Hematopoietic multipotent progenitor cell treated with erythropoietin and hydrocortisone succinate and interleukin-3 and kit ligand, for 6 days (in vitro differentiated cells): Measurements from ENCODE around the gene SLC8A1.

Experiments used
- DNase-seq: peaks from one replicate; pipeline ENCODE4 v3.0.0-alpha.2; 2015

The SLC8A1 gene

DNA sequence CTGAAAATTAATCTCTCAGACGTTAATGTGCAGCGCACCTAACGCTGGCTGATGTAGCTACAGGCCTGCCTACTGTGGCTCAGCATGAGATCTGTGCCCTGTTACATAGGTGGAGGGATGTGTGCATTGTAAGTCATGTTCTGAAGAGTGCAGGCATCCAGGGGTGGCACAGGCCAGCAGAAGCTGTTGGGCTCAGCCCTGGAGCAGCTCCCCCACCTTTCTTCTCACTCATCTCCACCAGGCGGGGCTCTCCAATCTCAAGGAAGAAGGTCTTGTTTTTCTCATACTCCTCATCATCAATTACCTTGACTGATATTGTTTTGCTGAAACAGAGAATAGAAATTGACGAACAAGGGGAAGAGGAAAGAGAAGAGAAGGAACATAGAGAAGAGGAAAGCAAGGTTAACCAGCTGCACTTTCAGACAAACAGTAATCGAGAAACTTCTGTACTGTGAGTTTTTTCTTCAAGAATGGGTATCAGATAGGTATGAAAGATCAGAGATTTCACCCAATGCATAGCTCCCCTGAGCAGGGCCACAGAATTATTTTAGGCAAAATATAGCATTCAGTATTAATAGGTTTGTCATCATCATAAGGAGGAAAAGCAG lies 273.6 kb downstream of the SLC8A1 start:
- no peak for DNase-seq

- no peak for DNase-seq
These were observed 274.5 kb downstream of the SLC8A1 start for GRCh38 chr2:40177366-40177765.

GRCh38 chr2:40173276-40173675 lies 278.6 kb downstream of the SLC8A1 start:
- no peak for DNase-seq

DNA sequence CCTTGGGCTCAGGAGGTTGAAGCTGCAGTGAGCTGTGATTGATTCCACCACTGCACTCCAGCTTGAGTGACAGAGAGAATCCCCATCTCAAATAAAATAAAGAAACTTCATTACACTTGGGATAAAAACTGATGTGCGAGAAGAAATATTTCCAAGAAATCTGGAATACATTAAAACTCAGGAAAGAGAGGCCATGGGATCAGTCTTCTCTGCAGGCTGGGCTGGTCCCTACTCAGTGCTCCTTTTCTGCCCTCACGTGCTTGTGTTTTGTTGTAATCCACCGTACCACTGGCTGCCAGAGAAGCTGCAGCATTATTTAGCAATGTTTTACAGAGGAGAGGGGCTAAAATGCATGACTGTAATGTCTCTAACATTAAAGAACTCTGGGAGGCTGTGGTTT lies 282.0 kb downstream of the SLC8A1 start:
- no peak for DNase-seq

- no peak for DNase-seq
These were observed 282.5 kb downstream of the SLC8A1 start for GRCh38 chr2:40169430-40169829.

DNA sequence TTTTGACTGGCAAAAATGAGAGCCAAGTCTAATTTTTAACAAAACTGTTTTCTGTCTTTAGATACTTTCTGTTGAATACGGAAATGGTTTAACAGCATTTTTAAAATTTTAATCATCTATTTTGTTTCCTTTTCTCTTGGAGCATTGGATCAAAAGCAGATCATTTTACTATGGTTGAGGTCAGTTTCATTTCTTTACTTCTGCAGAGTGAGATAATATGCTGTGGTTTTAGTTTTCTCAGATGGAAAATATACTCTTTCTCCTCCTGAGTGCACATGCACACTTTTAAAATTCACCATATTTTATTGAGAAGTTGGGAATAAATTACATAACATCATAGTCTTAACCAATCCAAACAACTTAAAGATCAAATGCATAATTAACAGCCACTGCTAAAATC lies 283.3 kb downstream of the SLC8A1 start:
- DNase-seq: no peak

- no peak for DNase-seq
These were observed 283.9 kb downstream of the SLC8A1 start for GRCh38 chr2:40168032-40168431.

GRCh38 chr2:40166006-40166405 lies 285.9 kb downstream of the SLC8A1 start:
- DNase-seq: no peak

GRCh38 chr2:40165509-40165844 lies 286.4 kb downstream of the SLC8A1 start:
- DNase-seq: no peak

- no peak for DNase-seq
These were observed 287.0 kb downstream of the SLC8A1 start for GRCh38 chr2:40164736-40165508.

GRCh38 chr2:40161986-40162385 lies 289.9 kb downstream of the SLC8A1 start:
- no peak for DNase-seq

- no peak for DNase-seq
These were observed 291.1 kb downstream of the SLC8A1 start for GRCh38 chr2:40160751-40161218.

- no peak for DNase-seq
These were observed 292.6 kb downstream of the SLC8A1 start for GRCh38 chr2:40159333-40159732.

DNA sequence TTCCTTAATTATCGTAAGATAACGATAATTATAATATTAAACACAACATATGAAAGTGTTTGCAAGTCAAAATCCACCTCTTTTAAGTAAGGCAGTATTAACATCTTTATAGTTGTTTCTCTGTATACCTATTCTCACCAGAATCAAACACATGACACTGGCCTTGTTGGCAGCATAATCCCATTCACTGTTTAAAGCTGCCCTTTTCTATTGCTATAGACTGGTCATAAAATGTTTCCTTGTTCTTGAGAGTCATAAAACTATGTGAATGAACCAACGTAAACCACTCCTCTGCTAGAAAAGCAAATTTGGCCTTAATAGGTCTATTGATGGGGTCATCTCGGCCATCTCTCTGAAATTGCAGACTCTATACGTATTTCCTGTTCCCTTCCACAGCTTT lies 293.1 kb downstream of the SLC8A1 start:
- DNase-seq: no peak

DNA sequence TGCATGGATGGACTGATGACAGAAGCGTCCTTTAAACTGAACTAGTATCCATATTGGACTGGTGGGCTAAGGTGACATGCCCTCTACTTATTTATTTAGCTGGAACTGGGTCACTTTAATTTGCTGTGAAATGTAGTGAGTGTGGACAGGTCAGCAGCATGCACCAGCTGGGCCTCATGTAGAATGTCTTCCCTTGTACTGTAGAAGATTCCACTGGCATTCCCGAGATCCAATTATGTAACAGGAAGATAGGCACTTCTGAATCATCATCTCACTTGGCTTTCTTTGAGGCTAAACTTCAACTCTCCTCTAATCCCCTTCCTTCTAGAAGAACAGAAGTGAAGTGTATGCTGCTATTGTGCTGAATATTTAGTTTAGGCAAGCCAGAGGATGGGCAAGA lies 296.2 kb downstream of the SLC8A1 start:
- DNase-seq: no peak

- no peak for DNase-seq
These were observed 301.6 kb downstream of the SLC8A1 start for GRCh38 chr2:40150266-40150665.

DNA sequence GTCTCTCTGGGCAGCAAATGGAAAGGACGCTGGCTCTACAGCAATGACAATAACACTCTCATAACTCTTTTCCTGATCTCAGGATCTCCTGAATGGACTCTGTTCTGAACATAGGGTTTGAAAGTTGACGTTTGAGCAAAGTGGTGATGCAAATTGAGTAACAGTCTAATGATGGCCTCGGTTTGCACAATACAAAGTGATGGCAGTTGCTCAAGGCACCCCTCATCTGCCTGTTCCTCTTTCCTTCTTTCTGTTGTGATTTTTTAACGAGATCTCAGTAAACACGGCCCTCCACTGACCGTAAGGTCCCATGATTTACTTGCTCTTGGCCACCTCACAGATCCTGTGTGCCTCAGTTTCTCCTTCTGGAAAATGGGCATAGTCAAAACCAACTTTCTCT lies 303.6 kb downstream of the SLC8A1 start:
- no peak for DNase-seq

DNA sequence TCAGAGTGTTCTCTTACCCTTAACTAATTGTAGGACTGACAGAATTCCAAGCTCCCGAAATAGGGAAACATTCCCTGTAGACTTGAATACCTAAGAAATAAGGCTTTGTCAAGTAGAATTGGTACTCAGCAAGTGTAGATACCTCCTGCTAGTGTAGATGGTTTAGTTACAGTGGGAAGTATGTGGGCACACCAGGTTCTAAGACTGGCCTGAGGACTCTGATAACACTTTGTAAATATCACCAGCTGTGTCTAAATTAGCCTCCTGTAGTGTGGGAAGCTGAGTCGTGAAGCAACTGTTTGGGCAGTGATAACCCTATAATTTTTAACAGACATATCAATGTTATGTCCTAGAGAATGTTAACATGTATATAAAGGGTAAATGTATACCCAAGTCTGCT lies 304.5 kb downstream of the SLC8A1 start:
- DNase-seq: no peak

DNA sequence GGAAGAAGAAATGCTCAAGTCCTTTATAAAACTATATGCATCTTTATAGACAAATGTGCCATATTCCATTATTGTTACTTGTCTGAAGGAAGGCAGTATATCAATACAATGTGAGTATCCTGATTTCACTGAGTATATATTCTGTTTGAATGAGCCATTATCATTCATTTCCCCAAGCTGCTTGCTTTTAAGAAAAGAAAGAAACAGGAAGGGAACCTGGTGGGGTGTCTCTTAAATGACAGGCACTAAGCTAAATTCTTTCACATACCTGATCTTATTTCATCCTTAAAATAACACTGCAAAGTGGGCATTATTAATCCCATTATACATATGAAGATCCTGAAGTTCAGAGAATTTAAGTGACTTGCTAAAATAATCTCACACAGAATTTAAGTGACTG lies 307.9 kb downstream of the SLC8A1 start:
- no peak for DNase-seq

DNA sequence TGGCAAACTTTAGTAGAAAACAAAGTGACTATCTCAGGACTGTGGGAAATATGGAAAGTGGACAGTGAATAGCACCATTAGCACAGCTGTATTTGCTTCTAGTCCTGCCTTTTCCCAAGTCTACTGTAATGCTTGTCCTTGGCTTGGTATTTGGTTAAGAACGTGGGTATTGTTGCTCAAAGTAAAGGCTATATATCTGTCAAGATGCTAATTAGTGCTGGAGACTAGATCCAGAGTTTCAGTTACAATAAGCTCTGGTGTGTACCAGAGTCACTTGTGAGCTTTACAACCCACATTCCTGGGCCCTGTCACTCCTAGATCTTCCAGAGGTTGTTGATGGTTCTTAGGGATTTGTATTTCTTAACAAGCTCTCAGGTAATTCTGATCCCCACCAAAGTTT lies 313.6 kb downstream of the SLC8A1 start:
- no peak for DNase-seq

DNA sequence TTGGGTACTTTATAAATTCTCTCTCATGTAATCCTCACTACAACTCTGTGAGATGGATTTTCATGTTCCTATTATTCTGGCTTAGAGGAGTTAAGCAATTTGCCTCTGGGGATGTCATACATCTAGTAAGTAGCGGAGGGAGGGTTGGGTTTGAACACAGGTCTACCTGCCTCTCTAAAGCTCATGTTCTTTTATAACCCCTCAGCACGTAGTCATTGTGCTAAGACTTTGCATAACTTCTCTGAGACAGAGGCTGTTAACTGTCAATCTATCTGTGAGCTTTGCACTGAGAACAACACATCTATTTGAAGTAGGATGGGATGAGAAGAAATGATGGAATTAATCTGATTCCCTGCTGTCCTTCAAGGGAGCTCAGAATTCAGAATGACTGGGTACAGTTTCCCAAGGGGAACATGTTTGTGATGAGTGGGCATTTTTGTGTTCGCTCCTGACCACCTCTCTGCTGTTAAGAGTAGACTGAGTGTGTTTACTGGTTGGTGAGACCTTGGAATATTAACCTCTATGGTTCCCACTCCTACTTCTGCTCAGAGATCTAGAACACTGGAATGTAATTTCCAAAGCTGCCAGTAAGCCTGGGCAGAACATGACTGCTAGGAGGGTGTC lies 320.7 kb downstream of the SLC8A1 start:
- DNase-seq: no peak

GRCh38 chr2:40130251-40130994 lies 321.5 kb downstream of the SLC8A1 start:
- no peak for DNase-seq

DNA sequence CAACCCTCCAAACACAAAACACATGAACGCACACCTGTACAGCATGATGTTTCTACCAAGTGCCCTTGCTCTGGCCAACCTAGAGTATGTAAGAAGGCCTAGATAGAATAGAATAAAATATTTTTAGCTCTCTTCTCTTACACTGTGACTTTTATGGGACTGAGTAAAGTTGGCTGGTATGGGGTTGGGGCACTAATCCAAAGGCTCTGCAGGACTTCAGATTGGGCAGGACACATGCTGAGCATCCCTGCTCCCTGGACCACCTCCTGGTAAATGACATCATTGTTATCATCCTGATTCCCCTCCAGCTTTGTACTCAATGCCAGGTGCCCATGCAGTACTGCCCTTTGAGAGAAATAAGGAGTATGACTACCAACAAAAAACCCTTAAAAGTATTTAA lies 322.2 kb downstream of the SLC8A1 start:
- no peak for DNase-seq

DNA sequence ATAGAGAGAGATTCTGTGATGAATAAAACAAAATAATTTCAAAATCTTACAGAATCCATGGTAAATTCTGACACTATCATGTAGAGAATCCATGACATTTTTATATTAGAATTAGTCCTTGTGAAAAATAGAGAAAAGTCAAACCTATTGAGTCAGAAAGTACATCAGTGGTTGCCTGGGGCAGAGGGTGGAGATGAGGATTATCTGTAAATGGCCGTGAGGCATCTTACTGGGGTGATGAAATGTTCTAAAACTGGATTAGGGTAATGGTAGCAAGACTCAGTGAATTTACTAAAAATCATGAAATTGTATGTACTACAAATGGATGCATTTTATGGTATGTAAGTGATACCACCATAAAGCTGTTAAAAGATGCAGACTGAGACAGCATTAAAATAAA lies 323.1 kb downstream of the SLC8A1 start:
- no peak for DNase-seq
